Measurements from ENCODE around the gene RFX4.

GRCh38 chr12:106646472-106646871 is 63.7 kb downstream of the RFX4 start:
- TF ChIP-seq RFX5 (IDR thresholded peaks at IDR 0.05; ENCODE audit: borderline replicate concordance, low read depth, low read length), result no peak
- TF ChIP-seq, protein P1, sequence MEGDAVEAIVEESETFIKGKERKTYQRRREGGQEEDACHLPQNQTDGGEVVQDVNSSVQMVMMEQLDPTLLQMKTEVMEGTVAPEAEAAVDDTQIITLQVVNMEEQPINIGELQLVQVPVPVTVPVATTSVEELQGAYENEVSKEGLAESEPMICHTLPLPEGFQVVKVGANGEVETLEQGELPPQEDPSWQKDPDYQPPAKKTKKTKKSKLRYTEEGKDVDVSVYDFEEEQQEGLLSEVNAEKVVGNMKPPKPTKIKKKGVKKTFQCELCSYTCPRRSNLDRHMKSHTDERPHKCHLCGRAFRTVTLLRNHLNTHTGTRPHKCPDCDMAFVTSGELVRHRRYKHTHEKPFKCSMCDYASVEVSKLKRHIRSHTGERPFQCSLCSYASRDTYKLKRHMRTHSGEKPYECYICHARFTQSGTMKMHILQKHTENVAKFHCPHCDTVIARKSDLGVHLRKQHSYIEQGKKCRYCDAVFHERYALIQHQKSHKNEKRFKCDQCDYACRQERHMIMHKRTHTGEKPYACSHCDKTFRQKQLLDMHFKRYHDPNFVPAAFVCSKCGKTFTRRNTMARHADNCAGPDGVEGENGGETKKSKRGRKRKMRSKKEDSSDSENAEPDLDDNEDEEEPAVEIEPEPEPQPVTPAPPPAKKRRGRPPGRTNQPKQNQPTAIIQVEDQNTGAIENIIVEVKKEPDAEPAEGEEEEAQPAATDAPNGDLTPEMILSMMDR (IDR thresholded peaks at IDR 0.05; ENCODE audit: control extremely low read depth in 1 of 3, insufficient read depth in 1 of 3, low read depth in 1 of 3, low read length in 3 of 3), result no peak
- no peak for TF ChIP-seq YY1 (IDR thresholded peaks at IDR 0.05; ENCODE audit: low read depth, low read length)
- no peak for TF ChIP-seq SP1 (IDR thresholded peaks at IDR 0.05; ENCODE audit: low read depth, low read length)
- TF ChIP-seq TAF1 (IDR thresholded peaks at IDR 0.05; ENCODE audit: low read depth, low read length), result no peak
- no peak for TF ChIP-seq JUND (IDR thresholded peaks at IDR 0.05; ENCODE audit: low read length)
- TF ChIP-seq POLR2A (IDR thresholded peaks at IDR 0.05; ENCODE audit: control extremely low read depth in 1 of 2, low read depth in 2 of 2, low read length in 2 of 2), result no peak
